Colonic mucosa (tissue), 4 donors: ENCODE data around the gene GBX2. TPM values are rescaled to one million over a fixed set of nuclear protein-coding genes. Genes with fewer than 3 reads are reported as not detected.

Experiments used
- DNase-seq: peaks from one replicate; pipeline ENCODE4 v3.0.0-alpha.2; 2020
- H3K27ac ChIP-seq: fragments of 200-600 bp; one replicate; pipeline ENCODE4 v1.8.0; 2021
- H3K27me3 ChIP-seq: fragments of 200-600 bp; one replicate; pipeline ENCODE4 v1.8.0; 2021
- H3K36me3 ChIP-seq: fragments of 200-600 bp; one replicate; pipeline ENCODE4 v1.8.0; 2021
- H3K4me1 ChIP-seq: fragments of 200-600 bp; one replicate; pipeline ENCODE4 v1.8.0; 2021; ENCODE audit warnings: mild to moderate bottlenecking
- H3K4me3 ChIP-seq: fragments of 200-600 bp; one replicate; pipeline ENCODE4 v1.8.0; 2021
- H3K9ac ChIP-seq, 2 donors: one replicate each; pipeline ENCODE4 v1.7.0; 2013; ENCODE audit warnings: control low read depth in 2 of 2, low read depth in 2 of 2, low read length in 2 of 2
- H3K9me3 ChIP-seq: fragments of 200-600 bp; one replicate; pipeline ENCODE4 v1.8.0; 2021
- intact Hi-C: fragments of 100-400 bp; cut with DNase I; formaldehyde crosslinking; loops from one replicate; pipeline ENCODE4 v1.14.1; 2022
- total RNA-seq, 2 donors: library from RNA; stranded (reverse); fragmentation: NEBNext Ultra II Directional in 1 of 2; extraction: Animal tissue kit (Norgen Biotek cat#: 25700) in 1 of 2; gene quantifications; one replicate each; pipeline ENCODE4 v1.2.1, GENCODE V29; 2021
- TF ChIP-seq, protein P1 (sequence below): fragments of 200-600 bp; IDR thresholded peaks from one replicate; pipeline ENCODE4 v1.8.0; 2022; ENCODE audit warnings: antibody characterized with exemption, mild to moderate bottlenecking
- donor health status: healthy.
- donor health status: DM: no; HTN: no; CAD: no.
- donor health status: DM: no; HTN: no; CAD: no.

GBX2 gene
- total RNA-seq, 2 donors from 2014 or later: not detected

DNA sequence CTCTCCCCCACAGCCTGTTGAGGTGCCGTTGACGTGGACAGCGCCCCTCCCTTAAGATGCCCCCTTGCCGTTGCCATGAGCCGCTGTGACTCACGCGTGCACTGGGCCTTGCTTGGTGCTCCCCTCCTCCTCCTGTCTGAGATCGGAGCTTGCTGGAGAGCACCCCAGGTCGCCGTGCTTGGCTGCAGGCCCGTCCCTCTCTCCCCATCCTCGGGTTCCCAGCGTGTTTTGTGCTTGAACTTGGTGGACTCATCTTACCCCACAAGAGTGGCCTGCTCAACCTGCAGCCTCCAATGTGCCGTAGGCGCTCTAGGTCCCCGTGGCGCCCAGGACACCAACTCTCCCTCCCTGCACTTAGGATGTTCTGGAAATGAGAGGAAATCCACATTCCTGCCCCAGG lies 39.9 kb downstream of the GBX2 start:
- Histone ChIP-seq H3K27ac (no peak overlapping the region), H3K9ac (no peak overlapping the region), H3K27me3 (no peaks in the 10 kb centered on the region), H3K4me3 (no peak overlapping the region), H3K36me3 (no peaks in the 10 kb centered on the region), H3K4me1 (no peaks in the 10 kb centered on the region), H3K9me3 (no peaks in the 10 kb centered on the region)
- TF ChIP-seq, protein P1, sequence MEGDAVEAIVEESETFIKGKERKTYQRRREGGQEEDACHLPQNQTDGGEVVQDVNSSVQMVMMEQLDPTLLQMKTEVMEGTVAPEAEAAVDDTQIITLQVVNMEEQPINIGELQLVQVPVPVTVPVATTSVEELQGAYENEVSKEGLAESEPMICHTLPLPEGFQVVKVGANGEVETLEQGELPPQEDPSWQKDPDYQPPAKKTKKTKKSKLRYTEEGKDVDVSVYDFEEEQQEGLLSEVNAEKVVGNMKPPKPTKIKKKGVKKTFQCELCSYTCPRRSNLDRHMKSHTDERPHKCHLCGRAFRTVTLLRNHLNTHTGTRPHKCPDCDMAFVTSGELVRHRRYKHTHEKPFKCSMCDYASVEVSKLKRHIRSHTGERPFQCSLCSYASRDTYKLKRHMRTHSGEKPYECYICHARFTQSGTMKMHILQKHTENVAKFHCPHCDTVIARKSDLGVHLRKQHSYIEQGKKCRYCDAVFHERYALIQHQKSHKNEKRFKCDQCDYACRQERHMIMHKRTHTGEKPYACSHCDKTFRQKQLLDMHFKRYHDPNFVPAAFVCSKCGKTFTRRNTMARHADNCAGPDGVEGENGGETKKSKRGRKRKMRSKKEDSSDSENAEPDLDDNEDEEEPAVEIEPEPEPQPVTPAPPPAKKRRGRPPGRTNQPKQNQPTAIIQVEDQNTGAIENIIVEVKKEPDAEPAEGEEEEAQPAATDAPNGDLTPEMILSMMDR: no peak
- no peak for DNase-seq
- intact Hi-C loops: no loop called here

DNA sequence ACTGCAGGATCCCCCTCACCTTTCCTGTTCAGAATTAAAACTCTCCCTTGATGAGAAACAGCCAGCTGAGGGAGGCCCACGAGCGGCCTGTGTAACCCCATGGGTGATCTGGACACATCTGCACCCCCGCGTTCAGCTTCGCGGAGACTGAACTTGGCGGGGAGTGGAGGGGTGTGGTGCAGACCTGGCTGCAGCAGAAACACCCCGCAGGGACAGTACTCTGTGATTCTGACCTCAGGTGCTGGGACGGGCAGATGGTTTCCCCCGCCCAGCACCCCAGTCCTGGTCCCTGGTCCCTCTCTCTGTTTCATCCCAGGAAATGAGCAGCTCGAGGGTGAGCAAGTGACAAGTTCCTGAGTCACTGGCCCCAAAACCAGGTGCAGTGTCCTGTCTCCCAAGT lies 41.2 kb downstream of the GBX2 start:
- Histone ChIP-seq H3K4me1 (no peaks in the 10 kb centered on the region), H3K9me3 (no peaks in the 10 kb centered on the region), H3K36me3 (no peaks in the 10 kb centered on the region), H3K27ac (no peak overlapping the region), H3K4me3 (no peak overlapping the region), H3K9ac (no peak overlapping the region), H3K27me3 (no peaks in the 10 kb centered on the region)
- intact Hi-C loops: no loop called here
- TF ChIP-seq, protein P1: no peak
- no peak for DNase-seq

DNA sequence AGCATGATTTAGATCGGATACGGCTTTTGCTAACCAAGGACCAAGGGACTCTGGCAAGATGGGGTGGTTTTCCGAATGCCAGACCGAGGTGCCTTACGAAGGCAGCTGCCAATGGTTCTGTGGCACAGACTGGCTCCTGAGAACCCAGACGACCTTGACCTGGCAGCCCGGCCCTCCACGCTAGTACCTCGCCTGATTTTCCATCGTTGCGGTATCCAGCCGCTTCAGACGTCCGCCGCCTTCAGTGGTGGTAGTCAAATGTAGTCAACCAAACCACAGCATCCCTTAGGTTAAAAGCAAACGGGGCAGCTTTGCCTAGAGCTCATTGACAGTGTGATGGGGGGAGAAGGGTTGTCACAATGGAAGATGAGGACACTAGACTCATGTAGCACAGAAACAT lies 42.6 kb downstream of the GBX2 start:
- no peak for DNase-seq
- H3K36me3 ChIP-seq: no peaks in the 10 kb centered on the region
- TF ChIP-seq, protein P1: no peak
- no peaks in the 10 kb centered on the region for H3K9me3 ChIP-seq
- intact Hi-C loops: no loop called here
- no peaks in the 10 kb centered on the region for H3K4me1 ChIP-seq
- no peak overlapping the region for H3K4me3 ChIP-seq
- no peak overlapping the region for H3K9ac ChIP-seq
- no peaks in the 10 kb centered on the region for H3K27me3 ChIP-seq
- no peak overlapping the region for H3K27ac ChIP-seq

DNA sequence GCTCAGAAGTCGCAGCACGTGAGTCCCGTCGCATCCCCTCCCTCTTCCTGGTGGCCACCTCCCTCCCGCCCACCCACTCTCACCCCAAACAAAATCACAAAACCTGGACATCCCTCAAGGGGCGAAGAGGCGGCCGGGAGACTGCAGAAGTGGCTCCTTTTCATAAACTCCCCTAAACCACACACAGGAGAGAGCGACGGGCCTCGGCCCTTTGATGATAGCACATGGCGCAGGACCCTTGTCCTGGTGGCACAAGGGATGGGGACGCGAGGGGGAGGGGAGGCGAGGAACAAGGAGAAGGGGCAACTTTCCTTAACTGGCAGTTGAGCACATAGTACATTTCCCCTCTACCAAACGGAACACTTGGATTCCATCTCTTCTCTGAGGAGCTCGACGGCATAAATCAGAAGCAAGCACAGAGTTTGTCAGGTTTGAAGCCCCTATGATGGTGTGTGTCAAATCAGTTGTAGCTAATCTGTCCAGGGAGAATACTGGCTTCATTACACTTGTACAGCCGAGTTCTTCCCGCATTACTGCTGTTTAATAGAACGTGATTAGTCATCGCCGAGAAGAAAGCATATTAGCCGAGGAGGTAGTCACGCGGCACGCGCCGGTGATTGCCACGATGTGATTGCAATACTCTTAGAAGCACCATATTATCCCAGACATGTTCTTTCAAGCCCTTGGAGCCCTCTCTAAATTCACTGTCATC lies 43.8 kb downstream of the GBX2 start:
- no peaks in the 10 kb centered on the region for H3K27me3 ChIP-seq
- no peak overlapping the region for H3K4me3 ChIP-seq
- H3K4me1 ChIP-seq: no peaks in the 10 kb centered on the region
- H3K27ac ChIP-seq: no peak overlapping the region
- no peak for DNase-seq
- H3K9me3 ChIP-seq: no peaks in the 10 kb centered on the region
- no peaks in the 10 kb centered on the region for H3K36me3 ChIP-seq
- TF ChIP-seq, protein P1: no peak
- no peak overlapping the region for H3K9ac ChIP-seq
- intact Hi-C loops: no loop called here

DNA sequence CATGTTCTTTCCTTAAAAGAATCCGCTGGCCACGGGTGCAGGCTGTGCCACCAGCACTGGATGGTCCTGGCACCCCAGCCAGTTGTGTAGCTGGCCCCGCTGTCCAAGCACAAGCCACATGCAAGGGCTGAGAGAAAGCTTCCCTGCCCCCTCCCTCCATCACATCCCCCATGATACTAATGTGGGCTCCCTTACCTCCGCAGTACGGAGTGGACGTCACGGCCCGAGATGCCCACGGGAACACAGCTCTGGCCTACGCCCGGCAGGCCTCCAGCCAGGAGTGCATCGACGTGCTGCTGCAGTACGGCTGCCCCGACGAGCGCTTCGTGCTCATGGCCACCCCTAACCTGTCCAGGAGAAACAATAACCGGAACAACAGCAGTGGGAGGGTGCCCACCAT lies 44.5 kb downstream of the GBX2 start:
- H3K4me1 ChIP-seq: no peaks in the 10 kb centered on the region
- H3K9me3 ChIP-seq: no peaks in the 10 kb centered on the region
- intact Hi-C loops: no loop called here
- H3K4me3 ChIP-seq: no peak overlapping the region
- no peaks in the 10 kb centered on the region for H3K36me3 ChIP-seq
- no peak overlapping the region for H3K9ac ChIP-seq
- no peaks in the 10 kb centered on the region for H3K27me3 ChIP-seq
- TF ChIP-seq, protein P1: no peak
- DNase-seq: no peak
- H3K27ac ChIP-seq: no peak overlapping the region
